IMR-90 (cell line): Measurements from ENCODE around the gene PRDM5. TPM values are rescaled to one million over a fixed set of nuclear protein-coding genes. Genes with fewer than 3 reads are reported as not detected.

Source experiments
- ATAC-seq: fragments of 200-7000 bp; cut with Tn5 transposase; 2 replicates; pipeline ENCODE4 v1.9.1; 2020; ENCODE audit warnings: low read depth, mild to moderate bottlenecking, moderate library complexity
- BruUV-seq: library from RNA; stranded (reverse); fragments of 400-500 nt; replicated peaks from 2 replicates; lab custom pipeline; 2021; lab: Mats Ljungman, UMichigan
- CTCF ChIA-PET: fragments of 300-600 bp; formaldehyde crosslinking; extraction: SDS; loops from one replicate; lab custom pipeline; 2021; ENCODE audit warnings: antibody characterized with exemption; lab: Yijun Ruan, JAX
- POLR2A ChIA-PET: fragments of 300-600 bp; sonication (Branson Sonifier 250); formaldehyde crosslinking; loops from one replicate; lab custom pipeline; 2022; ENCODE audit warnings: antibody characterized with exemption; ENCODE audit not compliant: unreplicated experiment; lab: Charles Lee
- DNase-seq: peaks from one replicate; pipeline ENCODE4 v3.0.0; 2013
- H2AFZ ChIP-seq: replicated peaks from 2 replicates; pipeline ENCODE3; 2013; ENCODE audit warnings: low read length, mild to moderate bottlenecking; ENCODE audit not compliant: poor library complexity
- H2AK5ac ChIP-seq: 2 replicates; pipeline ENCODE4 v1.6.1; 2013; ENCODE audit warnings: low read depth, low read length, inconsistent platforms
- H2AK9ac ChIP-seq: replicated peaks from 2 replicates; pipeline ENCODE3; 2013; ENCODE audit warnings: mild to moderate bottlenecking, low read depth, low read length, moderate library complexity; ENCODE audit not compliant: poor library complexity
- H2BK120ac ChIP-seq: 2 replicates; pipeline ENCODE4 v1.6.1; 2013; ENCODE audit warnings: low read depth, low read length, inconsistent platforms
- H2BK15ac ChIP-seq: 3 replicates; pipeline ENCODE4 v1.6.1; 2013; ENCODE audit warnings: low read depth, low read length, inconsistent platforms
- H2BK20ac ChIP-seq: 2 replicates; pipeline ENCODE4 v1.6.1; 2013; ENCODE audit warnings: low read depth, mild to moderate bottlenecking, inconsistent platforms, low read length, moderate library complexity
- H2BK5ac ChIP-seq: 2 replicates; pipeline ENCODE4 v1.6.1; 2013; ENCODE audit warnings: mild to moderate bottlenecking, low read depth, low read length, inconsistent platforms; ENCODE audit not compliant: poor library complexity, severe bottlenecking
- H3K14ac ChIP-seq: replicated peaks from 2 replicates; pipeline ENCODE4 v1.6.1; 2013; ENCODE audit warnings: low read depth, low read length, inconsistent platforms
- H3K18ac ChIP-seq: 2 replicates; pipeline ENCODE4 v1.6.1; 2013; ENCODE audit warnings: low read depth, low read length, control low read depth
- H3K23ac ChIP-seq: 2 replicates; pipeline ENCODE4 v1.6.1; 2013; ENCODE audit warnings: low read depth, low read length, inconsistent platforms
- H3K27ac ChIP-seq: 2 replicates; pipeline ENCODE4 v1.5.1; 2013; ENCODE audit warnings: mild to moderate bottlenecking, control low read depth, low read length; ENCODE audit not compliant: insufficient read depth
- H3K27me3 ChIP-seq: 2 replicates; pipeline ENCODE4 v1.6.1; 2013; ENCODE audit warnings: low read length; ENCODE audit not compliant: control insufficient read depth, insufficient read depth
- H3K36me3 ChIP-seq: 2 replicates; pipeline ENCODE4 v1.6.1; 2013; ENCODE audit warnings: low read length, mixed read lengths; ENCODE audit not compliant: control insufficient read depth, insufficient read depth
- H3K4ac ChIP-seq: 2 replicates; pipeline ENCODE4 v1.6.1; 2013; ENCODE audit warnings: low read depth, low read length, inconsistent platforms
- H3K4me1 ChIP-seq: 2 replicates; pipeline ENCODE4 v1.6.1; 2013; ENCODE audit warnings: low read length, mixed read lengths; ENCODE audit not compliant: control insufficient read depth, insufficient read depth
- H3K4me2 ChIP-seq: 2 replicates; pipeline ENCODE4 v1.6.1; 2013; ENCODE audit warnings: low read depth, mild to moderate bottlenecking, control low read depth, low read length, moderate library complexity
- H3K4me3 ChIP-seq: 2 replicates; pipeline ENCODE4 v1.5.1; 2013; ENCODE audit warnings: low read depth, mild to moderate bottlenecking, control low read depth, low read length, moderate library complexity; ENCODE audit not compliant: insufficient read depth
- H3K56ac ChIP-seq: 2 replicates; pipeline ENCODE4 v1.6.1; 2013; ENCODE audit warnings: low read length, inconsistent platforms; ENCODE audit not compliant: insufficient read depth; ENCODE audit errors: extremely low read depth
- H3K79me1 ChIP-seq, 2 experiments: 2 replicates each; pipeline ENCODE4 v1.6.1; 2013; ENCODE audit warnings: low read length in 2 of 2, inconsistent platforms in 1 of 2, low read depth in 1 of 2
- H3K9ac ChIP-seq: 2 replicates; pipeline ENCODE4 v1.6.1; 2013; ENCODE audit warnings: low read depth, low read length, control low read depth
- H3K9me1 ChIP-seq: 2 replicates; pipeline ENCODE4 v1.6.1; 2013; ENCODE audit warnings: low read length, inconsistent platforms; ENCODE audit not compliant: insufficient read depth
- H3K9me3 ChIP-seq: 2 replicates; pipeline ENCODE4 v1.6.1; 2013; ENCODE audit warnings: low read length; ENCODE audit not compliant: control insufficient read depth, insufficient read depth
- H4K20me1 ChIP-seq: 2 replicates; pipeline ENCODE4 v1.6.1; 2013; ENCODE audit warnings: low read length, inconsistent platforms; ENCODE audit not compliant: insufficient read depth
- H4K5ac ChIP-seq: 2 replicates; pipeline ENCODE4 v1.6.1; 2013; ENCODE audit warnings: mild to moderate bottlenecking, low read depth, low read length, control low read depth
- H4K8ac ChIP-seq, 2 experiments: 2 replicates each; pipeline ENCODE4 v1.6.1; 2013; ENCODE audit warnings: low read depth in 2 of 2, low read length in 2 of 2, control low read depth in 1 of 2, inconsistent platforms in 1 of 2
- H4K91ac ChIP-seq: 2 replicates; pipeline ENCODE4 v1.6.1; 2013; ENCODE audit warnings: low read depth, low read length, inconsistent platforms; ENCODE audit not compliant: insufficient read depth
- BHLHE40 ChIP-seq: fragments of 150-350 bp; IDR thresholded peaks from 2 replicates; pipeline ENCODE4 v1.6.1; 2016; ENCODE audit warnings: mild to moderate bottlenecking, low read depth, low read length
- CTCF ChIP-seq: conservative IDR thresholded peaks from 2 replicates; pipeline ENCODE4 v1.5.1; 2012; ENCODE audit warnings: mild to moderate bottlenecking, low read depth, low read length, improper control_type of control experiment
- NFE2L2 ChIP-seq: fragments of 150-350 bp; IDR thresholded peaks from 2 replicates; pipeline ENCODE4 v1.6.1; 2016; ENCODE audit warnings: low read depth, mild to moderate bottlenecking, low read length
- WGBS, 2 experiments: methylation state at CpG; one replicate each; pipeline versions ENCODE4 v1.1.5 to v1.1.7; 2013; ENCODE audit warnings: missing lambda C conversion rate in 2 of 2; ENCODE audit not compliant: insufficient read length in 1 of 2; ENCODE audit errors: extremely low coverage in 2 of 2; 5-methylcytosine and 5-hydroxymethylcytosine counted together
- dilution Hi-C: fragments of 300-500 bp; cut with HindIII; formaldehyde crosslinking; loops from one replicate; pipeline ENCODE4 v1.14.3; 2018; ENCODE audit warnings: low sequenced_read_pairs; ENCODE audit not compliant: unreplicated experiment
- in situ Hi-C: fragments of 300-500 bp; cut with MboI; formaldehyde crosslinking; loops from 3 replicates; pipeline ENCODE4 v1.14.3; 2019; ENCODE audit warnings: low sequenced_read_pairs, inconsistent platforms, mixed read lengths
- intact Hi-C: fragments of 100-400 bp; cut with micrococcal nuclease; formaldehyde crosslinking; loops from 2 replicates; pipeline ENCODE4 v1.10.0; 2022
- polyA plus RNA-seq, 3 experiments: library from polyadenylated mRNA; depleted of rRNA; stranded (reverse); fragments of >200 nt; gene quantifications; 2 replicates each; pipeline ENCODE4 v1.2.3, GENCODE V29; 2012; ENCODE audit warnings: low replicate concordance in 1 of 3
- total RNA-seq: library from RNA; depleted of rRNA; stranded (reverse); fragments of >200 nt; gene quantifications from 2 replicates; pipeline ENCODE4 v1.2.3, GENCODE V29; 2012

PRDM5 gene
- total and polyA plus RNA-seq, 2 of the 4 experiments (the other 2 are of a cell fraction), result 4.1 to 10.8 TPM

GRCh38 chr4:120703908-120704307, 218.6 kb downstream of the PRDM5 start:
- ChIA-PET POLR2A (no interaction called here), CTCF (interaction anchor here (0.6 kb wide), 2 partner anchors 55 to 208 kb away, joined by 3 to 7 read pairs; no protein-coding TSS in a partner anchor)
- H3K79me1 ChIP-seq, result no peaks in the 10 kb centered on the region
- no TSS peak for BruUV-seq
- H3K27me3 ChIP-seq, result no peaks in the 10 kb centered on the region
- H3K4me3 ChIP-seq, result no peak overlapping the region
- no peaks in the 10 kb centered on the region for H4K20me1 ChIP-seq
- no peak overlapping the region for H3K27ac ChIP-seq
- H3K9ac ChIP-seq, result no peak overlapping the region
- no peak for TF ChIP-seq NFE2L2
- no peak for TF ChIP-seq BHLHE40
- TF ChIP-seq CTCF, result no peak
- H3K4ac ChIP-seq, result no peak overlapping the region
- no CpG with 5 or more reads among the region's 1 CpG for WGBS, 2 experiments
- H3K36me3 ChIP-seq, result no peaks in the 10 kb centered on the region
- no peak overlapping the region for H2AFZ ChIP-seq
- ATAC-seq (no peak), DNase-seq (no peak)
- no peak overlapping the region for H3K56ac ChIP-seq
- no peak overlapping the region for H2BK5ac ChIP-seq
- H3K23ac ChIP-seq, result no peak overlapping the region
- intact Hi-C loops, result no loop called here
- 0 out of 2 replicates have a peak, but pooled peaks cover 3% of the 10 kb centered on the region for H3K9me1 ChIP-seq
- H3K9me3 ChIP-seq, result no peaks in the 10 kb centered on the region
- H2BK120ac ChIP-seq, result no peak overlapping the region
- no peak overlapping the region for H4K91ac ChIP-seq
- H4K5ac ChIP-seq, result no peak overlapping the region
- H3K18ac ChIP-seq, result no peak overlapping the region
- dilution Hi-C loops, result no loop called here
- H3K4me2 ChIP-seq, result no peak overlapping the region
- H3K14ac ChIP-seq, result no peak overlapping the region
- H2AK5ac ChIP-seq, result no peak overlapping the region
- no peak overlapping the region for H2BK20ac ChIP-seq
- no peak overlapping the region for H4K8ac ChIP-seq
- in situ Hi-C loops, result loop anchor here (25.0 kb wide), 1 partner anchor 383 kb away; no protein-coding TSS in a partner anchor
- no peak overlapping the region for H2AK9ac ChIP-seq
- no peaks in the 10 kb centered on the region for H3K4me1 ChIP-seq
- no peak overlapping the region for H2BK15ac ChIP-seq
